Measurements from ENCODE around the gene LGALS3BP.
A peak's percentile ranks its signal among the peaks of the same experiment; 100 is the strongest.

The LGALS3BP gene

GRCh38 chr17:79011451-79012147 is 31.9 kb upstream of the LGALS3BP start:
- DNase-seq (ENCODE audit: low read depth): no peak
- TF ChIP-seq CTCF (IDR thresholded peaks at IDR 0.05; ENCODE audit: control insufficient read depth, extremely low read depth, insufficient read depth): no peak
- H3K4me3 ChIP-seq (ENCODE audit: low read depth, low read length): no peak overlapping the region

- no peak for TF ChIP-seq CTCF (IDR thresholded peaks at IDR 0.05; ENCODE audit: control insufficient read depth, extremely low read depth, insufficient read depth)
- peak overlapping the region; percentile 95 for H3K4me3 ChIP-seq (ENCODE audit: low read depth, low read length)
- DNase-seq (ENCODE audit: low read depth): no peak
Observed at GRCh38 chr17:79010304-79010646, 30.6 kb upstream of the LGALS3BP start.

DNA sequence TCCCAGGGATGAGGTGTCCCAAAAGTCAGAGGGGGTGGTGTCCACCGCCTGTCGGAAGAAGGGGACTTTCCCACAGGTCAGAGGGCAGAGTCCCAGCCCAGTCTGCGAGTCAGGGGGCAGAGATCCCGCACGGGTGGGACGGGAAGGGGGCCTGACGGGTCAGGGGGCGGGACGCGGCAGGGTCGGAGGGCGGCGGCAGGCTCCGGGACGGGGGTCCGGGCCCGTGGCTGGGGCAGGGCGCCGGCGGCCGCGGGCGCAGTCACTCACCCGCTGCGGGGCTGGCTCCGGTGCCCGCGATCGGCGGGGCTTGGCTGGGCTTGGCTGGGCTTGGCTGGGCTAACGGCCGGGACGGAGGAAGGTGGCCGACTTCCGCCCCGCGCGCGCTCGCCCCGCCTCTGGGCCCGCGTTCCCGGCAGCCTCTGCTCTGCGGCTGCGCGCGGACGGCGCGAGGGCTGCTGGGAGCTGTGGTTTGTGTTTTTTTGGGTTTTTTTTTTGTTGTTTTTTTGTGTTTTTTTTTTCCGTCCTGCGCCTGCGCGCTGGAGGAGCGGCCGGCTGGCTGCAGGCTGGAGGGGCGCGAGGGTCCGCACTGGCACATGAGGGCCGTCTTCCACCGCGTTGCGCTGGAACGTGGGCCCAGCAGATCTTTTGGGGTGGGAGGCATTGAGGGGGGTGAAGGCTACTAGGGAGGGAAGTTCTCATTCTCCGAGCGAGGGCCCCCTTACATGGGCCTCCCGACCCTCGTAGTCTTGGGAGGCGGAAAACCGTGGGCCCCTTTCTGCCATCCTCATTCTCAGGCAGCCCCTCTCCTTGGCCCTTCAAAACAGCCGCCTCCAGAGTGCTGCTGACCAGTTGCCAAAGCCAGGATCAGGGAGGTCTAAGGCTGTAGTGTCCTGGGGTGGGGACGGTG is 29.9 kb upstream of the LGALS3BP start, which contains the start of gene CANT1:
Gene CANT1 (minus strand): TSS at position 368 of the 907 bp plus-strand sequence. CDS start 12,142 bp downstream, outside the sequence.
- no peak for DNase-seq (ENCODE audit: low read depth)
- H3K4me3 ChIP-seq (ENCODE audit: low read depth, low read length): peak within 1 kb of the TSS; percentile 95
- no peak for TF ChIP-seq CTCF (IDR thresholded peaks at IDR 0.05; ENCODE audit: control insufficient read depth, extremely low read depth, insufficient read depth)

DNA sequence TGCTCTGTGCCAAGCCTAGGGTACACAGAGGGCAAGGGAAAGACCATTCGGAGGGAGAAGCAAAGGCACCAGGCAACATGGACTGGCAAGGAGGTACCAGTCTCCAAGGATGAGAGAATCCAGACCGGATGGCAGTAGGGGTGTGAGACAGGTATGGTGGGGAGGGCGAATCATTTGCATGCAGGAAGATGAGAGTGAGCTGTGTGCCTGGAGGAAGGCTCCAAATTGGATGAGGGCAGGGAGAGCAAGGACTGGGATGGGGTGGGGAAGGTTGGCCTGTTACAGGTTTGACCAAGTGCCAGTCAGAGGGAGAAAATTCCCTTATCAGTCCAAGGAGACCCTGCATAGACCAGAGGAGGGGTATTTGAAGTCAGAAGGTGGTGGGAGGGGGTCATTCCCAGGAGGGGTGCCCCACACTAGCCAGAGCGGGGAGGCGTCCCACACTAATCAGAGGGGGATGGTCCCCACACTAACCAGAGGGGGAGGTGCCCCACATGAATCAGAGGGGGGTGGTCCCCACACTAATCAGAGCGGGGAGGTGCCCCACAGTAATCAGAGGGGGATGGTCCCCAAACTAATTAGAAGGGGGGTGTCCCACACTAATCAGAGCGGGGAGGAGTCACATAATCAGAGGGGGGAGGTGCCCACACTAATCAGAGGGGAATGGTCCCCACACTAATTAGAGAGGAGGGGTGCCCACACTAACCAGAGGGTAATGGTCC is 29.1 kb upstream of the LGALS3BP start:
- TF ChIP-seq CTCF (IDR thresholded peaks at IDR 0.05; ENCODE audit: control insufficient read depth, extremely low read depth, insufficient read depth): no peak
- DNase-seq (ENCODE audit: low read depth): no peak
- H3K4me3 ChIP-seq (ENCODE audit: low read depth, low read length): peak overlapping the region; percentile 95

DNA sequence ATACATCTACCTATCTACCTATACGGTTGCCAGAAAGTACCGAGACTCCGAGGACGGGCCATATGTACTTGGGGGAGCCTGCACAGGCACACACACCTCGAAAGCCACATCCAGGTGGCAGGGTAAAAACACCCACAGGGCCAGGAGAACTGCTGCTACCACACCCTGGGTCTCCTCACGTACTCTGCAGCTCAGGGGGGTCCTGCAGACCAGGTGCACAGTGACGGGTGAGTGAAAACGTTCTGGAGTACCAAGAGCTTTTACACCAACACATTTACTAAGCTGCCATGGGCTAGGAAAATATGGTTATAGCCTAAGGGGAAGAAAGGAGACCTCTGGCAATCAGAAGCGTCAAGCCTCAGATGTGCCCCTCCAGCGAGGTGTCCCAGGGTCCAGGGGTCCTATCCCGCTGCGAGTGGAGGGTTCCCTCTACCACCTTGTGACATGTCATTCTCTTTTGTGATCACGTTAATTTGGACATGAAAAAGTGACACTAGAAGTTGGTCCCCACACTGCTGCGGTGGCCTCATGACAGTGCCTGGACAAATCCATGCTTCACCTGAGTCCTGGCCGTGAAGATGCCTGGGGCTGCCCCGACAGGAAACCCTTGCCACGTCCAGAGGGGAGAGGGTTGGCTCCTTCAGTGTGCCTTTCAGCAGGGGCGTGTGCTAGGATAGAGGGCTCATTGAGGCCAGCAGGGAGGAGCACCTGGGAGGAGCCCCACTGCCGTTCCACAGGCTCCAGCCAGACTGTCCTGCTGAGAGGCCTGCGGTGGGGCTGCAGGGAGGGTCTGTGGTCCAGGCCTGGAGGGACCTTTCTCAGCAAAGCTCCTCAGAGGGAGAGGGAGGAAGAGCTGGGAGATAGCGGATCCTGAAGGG is 28.0 kb upstream of the LGALS3BP start:
- no peak for TF ChIP-seq CTCF (IDR thresholded peaks at IDR 0.05; ENCODE audit: control insufficient read depth, extremely low read depth, insufficient read depth)
- peak overlapping the region; percentile 95 for H3K4me3 ChIP-seq (ENCODE audit: low read depth, low read length)
- no peak for DNase-seq (ENCODE audit: low read depth)

All from LNCaP clone FGC (cell line).